Measurements from ENCODE around the gene RNU5D-1. TPM values are rescaled to one million over a fixed set of nuclear protein-coding genes. Genes with fewer than 3 reads are reported as not detected.

RNU5D-1 gene
- total and polyA plus RNA-seq, 2 of the 13 experiments (the other 11 are each of a cell fraction or from before 2014, with no cell fraction given), result 165 TPM; not detected in 1

DNA sequence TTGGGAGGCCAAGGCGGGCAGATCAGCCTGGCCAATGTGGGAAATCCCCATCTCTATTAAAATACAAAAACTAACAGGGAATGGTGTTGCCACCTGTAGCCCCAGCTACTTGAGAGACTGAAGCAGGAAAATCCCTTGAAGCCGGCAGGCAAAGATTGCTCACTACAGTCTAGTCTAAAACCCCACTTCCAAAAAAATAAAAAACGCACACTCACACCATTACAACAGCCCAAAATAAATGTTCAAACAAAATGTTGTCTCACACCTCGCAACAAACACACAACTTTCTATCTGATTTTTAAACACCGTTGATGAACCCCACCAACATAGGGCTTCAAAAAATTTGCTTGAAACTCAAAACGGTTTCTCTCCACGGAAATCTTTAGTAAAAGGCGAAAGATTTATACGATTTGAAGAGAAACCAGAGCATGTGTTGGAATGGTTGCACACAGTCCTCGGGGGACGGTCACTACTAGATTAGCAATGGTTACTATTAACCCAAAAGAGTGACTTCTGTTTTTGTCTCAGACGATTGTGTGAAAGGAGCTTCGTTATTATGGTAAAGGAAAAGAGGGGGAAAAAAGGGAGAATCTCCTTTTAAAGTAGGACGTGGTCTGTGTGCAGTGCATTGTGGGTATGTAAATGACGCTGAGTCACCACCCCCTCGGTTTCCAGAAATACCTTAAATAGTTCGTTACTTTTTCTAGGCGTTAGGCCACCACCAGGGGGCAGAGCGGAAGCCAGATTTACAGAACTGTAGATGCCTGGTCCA is at the start of gene RNU5D-1 (continued):
- TF ChIP-seq XBP1 (CRISPR knock-in tag; IDR thresholded peaks at IDR 0.05) (no peak), BORCS8-MEF2B (CRISPR knock-in tag; IDR thresholded peaks at IDR 0.05) (no peak), DR1 (CRISPR knock-in tag; IDR thresholded peaks at IDR 0.05) (peak; percentile 84), ZMYM3 (CRISPR knock-in tag; IDR thresholded peaks at IDR 0.05) (no peak), ETV6 (CRISPR knock-in tag; conservative IDR thresholded peaks at IDR 0.05) (no peak), REXO4 (CRISPR knock-in tag; IDR thresholded peaks at IDR 0.05; ENCODE audit: borderline replicate concordance) (no peak), KDM5A (IDR thresholded peaks at IDR 0.05; ENCODE audit: borderline replicate concordance, low read length) (no peak), GTF2F1 (IDR thresholded peaks at IDR 0.05; ENCODE audit: low read length) (peak; percentile 99), ZNF569 (CRISPR knock-in tag; IDR thresholded peaks at IDR 0.05; ENCODE audit: borderline replicate concordance) (peak; percentile 41; the same call in 1 of the 2 replicates), KDM3A (CRISPR knock-in tag; IDR thresholded peaks at IDR 0.05; ENCODE audit: low read depth) (peak; percentile 86; the same call in 1 of the 2 replicates), ZIK1 (CRISPR knock-in tag; IDR thresholded peaks at IDR 0.05; ENCODE audit: borderline replicate concordance, low read depth) (no peak), SRSF1 (optimal IDR thresholded peaks at IDR 0.05; ENCODE audit: low read depth, low read length) (no peak), ZNF496 (CRISPR knock-in tag; IDR thresholded peaks at IDR 0.05; ENCODE audit: insufficient replicate concordance) (no peak), ZNF263 (CRISPR knock-in tag; IDR thresholded peaks at IDR 0.05) (no peak; the same call in 1 of the 2 replicates), ZNF350 (CRISPR knock-in tag; IDR thresholded peaks at IDR 0.05; ENCODE audit: borderline replicate concordance, low read depth) (no peak), NR2F2 (IDR thresholded peaks at IDR 0.05; ENCODE audit: borderline replicate concordance, low read depth) (peak; percentile 74; the same call in 1 of the 2 replicates)
- TF ChIP-seq, protein P1, sequence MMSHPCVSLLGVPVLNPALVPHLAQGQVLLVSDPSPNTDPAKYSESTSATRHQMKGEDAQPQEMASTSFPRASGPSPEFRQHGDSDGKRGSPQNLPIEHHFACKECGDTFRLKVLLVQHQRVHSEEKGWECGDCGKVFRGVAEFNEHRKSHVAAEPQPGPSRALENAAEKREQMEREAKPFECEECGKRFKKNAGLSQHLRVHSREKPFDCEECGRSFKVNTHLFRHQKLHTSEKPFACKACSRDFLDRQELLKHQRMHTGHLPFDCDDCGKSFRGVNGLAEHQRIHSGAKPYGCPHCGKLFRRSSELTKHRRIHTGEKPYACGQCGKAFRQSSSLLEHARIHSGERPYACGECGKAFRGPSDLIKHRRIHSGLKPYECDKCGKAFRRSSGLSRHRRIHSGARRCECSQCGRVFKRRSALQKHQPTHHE (CRISPR knock-in tag; IDR thresholded peaks at IDR 0.05; ENCODE audit: borderline replicate concordance), result peak; percentile 38; the same call in 1 of the 2 replicates
- TF ChIP-seq, protein P2, sequence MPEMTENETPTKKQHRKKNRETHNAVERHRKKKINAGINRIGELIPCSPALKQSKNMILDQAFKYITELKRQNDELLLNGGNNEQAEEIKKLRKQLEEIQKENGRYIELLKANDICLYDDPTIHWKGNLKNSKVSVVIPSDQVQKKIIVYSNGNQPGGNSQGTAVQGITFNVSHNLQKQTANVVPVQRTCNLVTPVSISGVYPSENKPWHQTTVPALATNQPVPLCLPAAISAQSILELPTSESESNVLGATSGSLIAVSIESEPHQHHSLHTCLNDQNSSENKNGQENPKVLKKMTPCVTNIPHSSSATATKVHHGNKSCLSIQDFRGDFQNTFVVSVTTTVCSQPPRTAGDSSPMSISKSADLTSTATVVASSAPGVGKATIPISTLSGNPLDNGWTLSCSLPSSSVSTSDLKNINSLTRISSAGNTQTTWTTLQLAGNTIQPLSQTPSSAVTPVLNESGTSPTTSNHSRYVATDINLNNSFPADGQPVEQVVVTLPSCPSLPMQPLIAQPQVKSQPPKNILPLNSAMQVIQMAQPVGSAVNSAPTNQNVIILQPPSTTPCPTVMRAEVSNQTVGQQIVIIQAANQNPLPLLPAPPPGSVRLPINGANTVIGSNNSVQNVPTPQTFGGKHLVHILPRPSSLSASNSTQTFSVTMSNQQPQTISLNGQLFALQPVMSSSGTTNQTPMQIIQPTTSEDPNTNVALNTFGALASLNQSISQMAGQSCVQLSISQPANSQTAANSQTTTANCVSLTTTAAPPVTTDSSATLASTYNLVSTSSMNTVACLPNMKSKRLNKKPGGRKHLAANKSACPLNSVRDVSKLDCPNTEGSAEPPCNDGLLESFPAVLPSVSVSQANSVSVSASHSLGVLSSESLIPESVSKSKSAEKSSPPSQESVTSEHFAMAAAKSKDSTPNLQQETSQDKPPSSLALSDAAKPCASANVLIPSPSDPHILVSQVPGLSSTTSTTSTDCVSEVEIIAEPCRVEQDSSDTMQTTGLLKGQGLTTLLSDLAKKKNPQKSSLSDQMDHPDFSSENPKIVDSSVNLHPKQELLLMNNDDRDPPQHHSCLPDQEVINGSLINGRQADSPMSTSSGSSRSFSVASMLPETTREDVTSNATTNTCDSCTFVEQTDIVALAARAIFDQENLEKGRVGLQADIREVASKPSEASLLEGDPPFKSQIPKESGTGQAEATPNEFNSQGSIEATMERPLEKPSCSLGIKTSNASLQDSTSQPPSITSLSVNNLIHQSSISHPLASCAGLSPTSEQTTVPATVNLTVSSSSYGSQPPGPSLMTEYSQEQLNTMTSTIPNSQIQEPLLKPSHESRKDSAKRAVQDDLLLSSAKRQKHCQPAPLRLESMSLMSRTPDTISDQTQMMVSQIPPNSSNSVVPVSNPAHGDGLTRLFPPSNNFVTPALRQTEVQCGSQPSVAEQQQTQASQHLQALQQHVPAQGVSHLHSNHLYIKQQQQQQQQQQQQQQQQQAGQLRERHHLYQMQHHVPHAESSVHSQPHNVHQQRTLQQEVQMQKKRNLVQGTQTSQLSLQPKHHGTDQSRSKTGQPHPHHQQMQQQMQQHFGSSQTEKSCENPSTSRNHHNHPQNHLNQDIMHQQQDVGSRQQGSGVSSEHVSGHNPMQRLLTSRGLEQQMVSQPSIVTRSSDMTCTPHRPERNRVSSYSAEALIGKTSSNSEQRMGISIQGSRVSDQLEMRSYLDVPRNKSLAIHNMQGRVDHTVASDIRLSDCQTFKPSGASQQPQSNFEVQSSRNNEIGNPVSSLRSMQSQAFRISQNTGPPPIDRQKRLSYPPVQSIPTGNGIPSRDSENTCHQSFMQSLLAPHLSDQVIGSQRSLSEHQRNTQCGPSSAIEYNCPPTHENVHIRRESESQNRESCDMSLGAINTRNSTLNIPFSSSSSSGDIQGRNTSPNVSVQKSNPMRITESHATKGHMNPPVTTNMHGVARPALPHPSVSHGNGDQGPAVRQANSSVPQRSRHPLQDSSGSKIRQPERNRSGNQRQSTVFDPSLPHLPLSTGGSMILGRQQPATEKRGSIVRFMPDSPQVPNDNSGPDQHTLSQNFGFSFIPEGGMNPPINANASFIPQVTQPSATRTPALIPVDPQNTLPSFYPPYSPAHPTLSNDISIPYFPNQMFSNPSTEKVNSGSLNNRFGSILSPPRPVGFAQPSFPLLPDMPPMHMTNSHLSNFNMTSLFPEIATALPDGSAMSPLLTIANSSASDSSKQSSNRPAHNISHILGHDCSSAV (CRISPR knock-in tag; IDR thresholded peaks at IDR 0.05; ENCODE audit: borderline replicate concordance), result no peak
- TF ChIP-seq, protein P3, sequence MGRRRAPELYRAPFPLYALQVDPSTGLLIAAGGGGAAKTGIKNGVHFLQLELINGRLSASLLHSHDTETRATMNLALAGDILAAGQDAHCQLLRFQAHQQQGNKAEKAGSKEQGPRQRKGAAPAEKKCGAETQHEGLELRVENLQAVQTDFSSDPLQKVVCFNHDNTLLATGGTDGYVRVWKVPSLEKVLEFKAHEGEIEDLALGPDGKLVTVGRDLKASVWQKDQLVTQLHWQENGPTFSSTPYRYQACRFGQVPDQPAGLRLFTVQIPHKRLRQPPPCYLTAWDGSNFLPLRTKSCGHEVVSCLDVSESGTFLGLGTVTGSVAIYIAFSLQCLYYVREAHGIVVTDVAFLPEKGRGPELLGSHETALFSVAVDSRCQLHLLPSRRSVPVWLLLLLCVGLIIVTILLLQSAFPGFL (CRISPR knock-in tag; IDR thresholded peaks at IDR 0.05), result no peak

Measured in HepG2 (cell line).